Tibial nerve (tissue), 4 donors: ENCODE data around the gene OSBPL3. TPM values are rescaled to one million over a fixed set of nuclear protein-coding genes. Genes with fewer than 3 reads are reported as not detected.

Source experiments
- DNase-seq, 2 donors: peaks; one replicate each; pipeline ENCODE4 v3.0.0-alpha.2; 2019; ENCODE audit warnings: low spot score in 2 of 2
- H3K27ac ChIP-seq, 4 donors: fragments of 200-600 bp; sonication (generic) in 3 of 4; one replicate each; pipeline ENCODE4 v1.5.1; 2017 to 2019; ENCODE audit warnings: mild to moderate bottlenecking in 1 of 4
- H3K27me3 ChIP-seq, 2 donors: fragments of 200-600 bp; sonication (generic) in 1 of 2; one replicate each; pipeline versions ENCODE4 v1.5.1 to v1.6.0; 2017 to 2019
- H3K36me3 ChIP-seq, 3 donors: fragments of 200-600 bp; sonication (generic); one replicate each; pipeline ENCODE4 v1.5.1; 2018 to 2019
- H3K4me1 ChIP-seq, 4 donors: fragments of 200-600 bp; sonication (generic) in 3 of 4; one replicate each; pipeline ENCODE4 v1.5.1; 2017 to 2019
- H3K4me3 ChIP-seq, 4 donors: fragments of 200-600 bp; sonication (generic) in 3 of 4; one replicate each; pipeline ENCODE4 v1.5.1; 2017 to 2019; ENCODE audit warnings: mild to moderate bottlenecking in 1 of 4, moderate library complexity in 1 of 4
- H3K9me3 ChIP-seq, 4 donors: fragments of 200-600 bp; sonication (generic) in 3 of 4; one replicate each; pipeline ENCODE4 v1.5.1; 2017 to 2019
- EP300 ChIP-seq, 2 donors: sonication (generic); formaldehyde crosslinking; IDR thresholded peaks; one replicate each; pipeline ENCODE4 v1.6.1; 2017; ENCODE audit warnings: antibody characterized with exemption in 2 of 2, mild to moderate bottlenecking in 1 of 2
- POLR2A ChIP-seq, 2 donors: fragments of 450-650 bp; IDR thresholded peaks; one replicate each; pipeline ENCODE4 v1.6.1; 2017; ENCODE audit warnings: antibody characterized with exemption in 2 of 2, mild to moderate bottlenecking in 2 of 2, moderate library complexity in 2 of 2
- WGBS, 2 donors: methylation state at CpG; one replicate each; pipeline ENCODE4 v1.1.5; 2018; 5-methylcytosine and 5-hydroxymethylcytosine counted together
- total RNA-seq, 4 donors: library from RNA; depleted of rRNA; stranded (reverse); fragments of >200 nt; gene quantifications; one replicate each; pipeline ENCODE4 v1.1.0, GENCODE V29; 2016
- TF ChIP-seq, protein P1 (sequence below), 5 experiments: fragments of 200-600 bp in 3 of 5; fragments of 450-650 bp in 2 of 5; sonication (generic) in 3 of 5; IDR thresholded peaks; one replicate each; pipeline ENCODE4 v1.5.1; 2016 to 2019; ENCODE audit warnings: antibody characterized with exemption in 5 of 5, mild to moderate bottlenecking in 3 of 5, moderate library complexity in 2 of 5

The OSBPL3 gene
- total RNA-seq, 4 donors from 2014 or later = 1.6 to 7.3 (median 5.3) TPM

DNA sequence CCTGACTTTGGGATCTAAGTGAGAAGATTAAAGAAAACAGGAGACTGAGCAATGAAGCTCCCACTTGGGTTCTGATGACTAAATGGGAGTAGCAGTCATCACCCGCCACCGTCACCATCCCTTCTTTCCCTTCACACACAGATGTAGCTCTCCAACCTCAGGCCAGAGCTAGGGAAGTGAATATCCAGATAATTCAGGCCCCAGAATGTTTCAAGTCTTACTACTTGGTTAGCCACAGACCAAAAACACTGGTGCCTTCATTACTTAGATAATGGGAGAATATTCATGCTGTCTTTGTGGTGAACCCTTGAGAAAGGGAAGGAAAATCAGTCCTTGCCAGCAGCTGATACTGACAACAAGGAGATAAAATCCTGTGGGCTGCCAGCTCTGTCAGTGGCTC, 100.7 kb downstream of the OSBPL3 start:
- Histone ChIP-seq H3K9me3 (no peaks in the 10 kb centered on the region), H3K4me1 (peaks cover 0 to 24% (median 2%) of the 10 kb centered on the region in 4 donors), H3K4me3 (no peak overlapping the region), H3K36me3 (no peaks in the 10 kb centered on the region), H3K27me3 (no peaks in the 10 kb centered on the region), H3K27ac (no peak overlapping the region)
- TF ChIP-seq EP300 (IDR thresholded peaks at IDR 0.05) = no peak
- no peak for TF ChIP-seq POLR2A (IDR thresholded peaks at IDR 0.05)
- TF ChIP-seq, protein P1, sequence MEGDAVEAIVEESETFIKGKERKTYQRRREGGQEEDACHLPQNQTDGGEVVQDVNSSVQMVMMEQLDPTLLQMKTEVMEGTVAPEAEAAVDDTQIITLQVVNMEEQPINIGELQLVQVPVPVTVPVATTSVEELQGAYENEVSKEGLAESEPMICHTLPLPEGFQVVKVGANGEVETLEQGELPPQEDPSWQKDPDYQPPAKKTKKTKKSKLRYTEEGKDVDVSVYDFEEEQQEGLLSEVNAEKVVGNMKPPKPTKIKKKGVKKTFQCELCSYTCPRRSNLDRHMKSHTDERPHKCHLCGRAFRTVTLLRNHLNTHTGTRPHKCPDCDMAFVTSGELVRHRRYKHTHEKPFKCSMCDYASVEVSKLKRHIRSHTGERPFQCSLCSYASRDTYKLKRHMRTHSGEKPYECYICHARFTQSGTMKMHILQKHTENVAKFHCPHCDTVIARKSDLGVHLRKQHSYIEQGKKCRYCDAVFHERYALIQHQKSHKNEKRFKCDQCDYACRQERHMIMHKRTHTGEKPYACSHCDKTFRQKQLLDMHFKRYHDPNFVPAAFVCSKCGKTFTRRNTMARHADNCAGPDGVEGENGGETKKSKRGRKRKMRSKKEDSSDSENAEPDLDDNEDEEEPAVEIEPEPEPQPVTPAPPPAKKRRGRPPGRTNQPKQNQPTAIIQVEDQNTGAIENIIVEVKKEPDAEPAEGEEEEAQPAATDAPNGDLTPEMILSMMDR (IDR thresholded peaks at IDR 0.05) = no peak
- WGBS, 2 donors = 85 to 88% methylated on average over 2 of the region's 2 CpGs
- no peak for DNase-seq

DNA sequence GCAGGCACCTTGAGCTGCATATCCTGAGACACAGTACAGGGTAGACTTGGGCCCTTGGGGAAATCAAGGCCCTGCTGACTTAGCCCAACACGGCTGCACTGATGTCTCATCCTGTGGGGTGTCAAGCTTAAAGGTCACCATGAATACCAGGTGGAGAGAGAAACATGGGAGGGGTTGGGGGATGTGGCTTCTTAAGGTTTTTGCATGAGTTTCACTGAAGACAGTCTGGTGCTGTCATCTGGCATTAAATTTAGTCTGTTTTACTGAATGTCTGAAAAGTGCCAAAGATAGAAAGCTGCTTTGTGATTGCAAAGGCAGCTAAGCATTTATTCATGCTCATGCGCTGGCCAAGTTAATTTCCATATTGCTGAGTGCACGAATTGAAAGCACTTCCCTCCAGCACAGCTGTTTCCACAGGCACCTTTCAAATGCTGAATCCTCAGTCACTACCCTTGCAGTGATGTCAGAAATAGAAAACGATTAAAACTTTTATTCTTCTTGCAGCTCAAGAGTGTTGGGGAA, 102.1 kb downstream of the OSBPL3 start:
- TF ChIP-seq EP300 (IDR thresholded peaks at IDR 0.05) (peak in 1 of 2 donors; percentile 28), POLR2A (IDR thresholded peaks at IDR 0.05) (no peak)

DNA sequence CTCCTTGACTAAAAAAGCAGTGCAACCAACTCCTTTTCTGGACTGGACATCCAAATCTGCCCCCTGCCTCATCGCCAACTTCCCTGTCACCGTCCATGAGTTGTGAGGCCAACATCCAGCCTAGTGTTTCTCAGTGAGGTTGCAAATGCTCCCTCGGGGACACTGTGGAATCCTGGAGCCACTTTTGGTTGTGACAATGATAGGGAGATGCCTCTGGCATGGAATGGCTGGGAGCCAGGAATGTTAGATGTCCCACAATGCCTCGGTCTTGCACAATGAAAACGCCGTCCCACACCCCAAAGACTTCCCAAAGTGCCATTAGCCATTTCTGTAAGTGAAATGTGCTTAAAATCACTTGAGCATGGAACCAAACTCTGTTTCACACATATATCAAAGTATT, 105.2 kb downstream of the OSBPL3 start:
- no peaks in the 10 kb centered on the region for H3K36me3 ChIP-seq
- no peak overlapping the region for H3K4me3 ChIP-seq
- no peak for TF ChIP-seq POLR2A (IDR thresholded peaks at IDR 0.05)
- no peak for TF ChIP-seq EP300 (IDR thresholded peaks at IDR 0.05)
- TF ChIP-seq, protein P1 (IDR thresholded peaks at IDR 0.05) = no peak
- no peaks in the 10 kb centered on the region for H3K27me3 ChIP-seq
- no peak overlapping the region for H3K27ac ChIP-seq
- WGBS, 2 donors = 81 to 83% methylated on average over 6 of the region's 6 CpGs
- DNase-seq = no peak
- peaks cover 0 to 11% (median 2%) of the 10 kb centered on the region in 4 donors for H3K4me1 ChIP-seq
- no peaks in the 10 kb centered on the region for H3K9me3 ChIP-seq

More for the DNA sequence above, 102.1 kb downstream of the OSBPL3 start:
- no peak overlapping the region for H3K4me3 ChIP-seq
- H3K27me3 ChIP-seq = no peaks in the 10 kb centered on the region
- H3K4me1 ChIP-seq = peaks cover 0 to 15% (median 2%) of the 10 kb centered on the region in 4 donors
- no peaks in the 10 kb centered on the region for H3K9me3 ChIP-seq
- WGBS, 2 donors = 13 to 15% methylated on average over 4 of the region's 4 CpGs
- peak in 1 of 2 donors; percentile 12 for DNase-seq
- H3K27ac ChIP-seq = peak overlapping the region in 1 of 4 donors; percentile 24
- H3K36me3 ChIP-seq = no peaks in the 10 kb centered on the region

DNA sequence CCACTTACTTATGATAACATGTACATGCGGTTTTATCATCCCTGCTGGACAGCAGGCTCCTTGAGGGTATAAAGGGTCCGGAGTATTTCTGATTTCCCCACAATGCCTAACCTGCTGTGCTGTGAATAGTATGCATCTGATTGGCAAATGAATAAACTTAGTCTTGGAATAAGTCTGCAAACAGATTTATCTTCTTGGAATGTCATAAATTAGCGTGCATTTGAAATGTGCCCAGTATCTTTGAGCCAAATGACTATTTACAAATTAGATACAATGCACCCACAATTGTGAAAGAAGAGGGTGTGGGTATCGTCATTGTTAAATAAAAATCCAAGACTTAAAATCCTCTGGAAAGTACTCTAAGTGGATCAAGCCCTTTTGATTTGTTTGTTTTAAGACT, 106.0 kb downstream of the OSBPL3 start:
- Histone ChIP-seq H3K27ac (no peak overlapping the region), H3K36me3 (no peaks in the 10 kb centered on the region), H3K27me3 (no peaks in the 10 kb centered on the region), H3K9me3 (no peaks in the 10 kb centered on the region), H3K4me1 (peaks cover 0 to 11% (median 2%) of the 10 kb centered on the region in 4 donors), H3K4me3 (no peak overlapping the region)
- no peak for DNase-seq
- TF ChIP-seq EP300 (IDR thresholded peaks at IDR 0.05) (no peak), POLR2A (IDR thresholded peaks at IDR 0.05) (no peak)
- TF ChIP-seq, protein P1 (IDR thresholded peaks at IDR 0.05) = no peak
- 66 to 73% methylated on average over 4 of the region's 4 CpGs for WGBS, 2 donors

DNA sequence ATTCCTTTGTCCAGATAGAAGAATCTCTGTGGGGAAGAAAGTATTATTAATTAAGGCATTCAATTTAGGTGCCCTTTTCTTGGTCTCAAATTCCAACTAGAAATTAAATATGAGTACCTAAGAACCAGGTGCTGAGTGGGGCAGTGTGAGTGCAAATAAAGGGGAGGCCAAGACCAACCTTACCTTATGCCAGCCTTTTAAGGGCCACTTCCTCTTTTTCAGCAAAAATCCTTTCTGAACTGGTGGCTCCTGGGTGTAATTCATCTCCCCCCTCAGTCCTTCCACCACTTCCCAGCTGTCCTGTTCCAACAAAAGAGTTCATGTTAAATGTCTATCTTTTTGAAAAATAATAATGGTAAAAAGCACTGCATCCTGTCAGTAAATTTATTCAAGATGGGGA, 108.2 kb downstream of the OSBPL3 start:
- Histone ChIP-seq H3K27me3 (no peaks in the 10 kb centered on the region), H3K4me3 (no peak overlapping the region), H3K4me1 (no peaks in the 10 kb centered on the region), H3K9me3 (no peaks in the 10 kb centered on the region), H3K36me3 (no peaks in the 10 kb centered on the region), H3K27ac (no peak overlapping the region)
- TF ChIP-seq EP300 (IDR thresholded peaks at IDR 0.05) = no peak
- TF ChIP-seq POLR2A (IDR thresholded peaks at IDR 0.05) = no peak
- TF ChIP-seq, protein P1 (IDR thresholded peaks at IDR 0.05) = no peak
- no peak for DNase-seq

DNA sequence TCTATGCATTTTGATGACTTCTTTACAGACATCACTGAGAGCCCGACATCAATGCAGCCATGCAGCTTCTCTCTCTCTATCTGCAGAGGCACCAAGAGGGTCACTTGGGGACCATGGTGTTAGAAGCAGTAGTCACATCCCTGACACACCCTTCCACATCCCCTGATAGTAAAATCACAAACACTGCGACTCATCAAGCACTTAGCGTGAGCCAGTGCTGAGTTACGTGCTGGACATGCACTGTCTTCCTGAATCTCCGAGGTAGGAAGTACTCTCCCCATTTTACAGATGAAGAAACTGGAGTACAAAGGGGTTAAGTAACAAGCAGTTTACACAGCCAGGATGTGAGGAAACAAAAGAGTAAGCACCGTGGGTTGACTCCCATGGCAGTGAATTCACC, 109.2 kb downstream of the OSBPL3 start:
- no peaks in the 10 kb centered on the region for H3K4me1 ChIP-seq
- no peaks in the 10 kb centered on the region for H3K9me3 ChIP-seq
- no peak overlapping the region for H3K4me3 ChIP-seq
- no peaks in the 10 kb centered on the region for H3K27me3 ChIP-seq
- WGBS, 2 donors = 79 to 87% methylated on average over 6 of the region's 6 CpGs
- DNase-seq = no peak
- no peaks in the 10 kb centered on the region for H3K36me3 ChIP-seq
- TF ChIP-seq EP300 (IDR thresholded peaks at IDR 0.05) (no peak), POLR2A (IDR thresholded peaks at IDR 0.05) (no peak)
- TF ChIP-seq, protein P1 (IDR thresholded peaks at IDR 0.05) = no peak
- H3K27ac ChIP-seq = no peak overlapping the region
